NCI-H1105 (cell line): Measurements from ENCODE around the gene GSTA3.
"Not testable (repeated sequence)": the region's sequence is repeated elsewhere in the genome, so short reads cannot be mapped to it uniquely, and the experiment has no call there.

Source experiments
- DNase-seq: peaks from one replicate; lab custom pipeline; 2025; lab: John Stamatoyannopoulos, UW

Gene GSTA3

DNA sequence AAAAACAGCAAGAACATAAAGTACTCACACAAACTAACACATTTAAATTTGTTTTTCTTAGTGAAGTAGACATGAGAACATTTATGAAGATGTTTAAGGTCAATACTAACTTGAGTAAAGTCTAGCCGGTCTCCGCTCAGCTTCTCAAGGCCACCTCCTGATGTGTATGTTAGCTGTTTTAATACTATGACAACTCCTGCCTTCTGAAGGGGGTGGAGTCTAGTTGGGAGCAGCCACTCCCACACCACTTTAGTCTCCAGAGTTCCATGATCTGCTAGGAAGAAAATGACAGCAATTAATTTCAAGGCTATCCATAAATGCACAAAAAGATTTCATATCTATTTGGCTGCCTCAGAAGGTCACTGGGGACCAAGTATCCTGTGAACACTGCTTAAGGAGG lies at the start of gene GSTA3:
GSTA3 (minus strand) TSS at position 168 of the 400 bp plus-strand sequence. CDS start 3,864 bp downstream, outside the sequence.
- DNase-seq = no peak

DNA sequence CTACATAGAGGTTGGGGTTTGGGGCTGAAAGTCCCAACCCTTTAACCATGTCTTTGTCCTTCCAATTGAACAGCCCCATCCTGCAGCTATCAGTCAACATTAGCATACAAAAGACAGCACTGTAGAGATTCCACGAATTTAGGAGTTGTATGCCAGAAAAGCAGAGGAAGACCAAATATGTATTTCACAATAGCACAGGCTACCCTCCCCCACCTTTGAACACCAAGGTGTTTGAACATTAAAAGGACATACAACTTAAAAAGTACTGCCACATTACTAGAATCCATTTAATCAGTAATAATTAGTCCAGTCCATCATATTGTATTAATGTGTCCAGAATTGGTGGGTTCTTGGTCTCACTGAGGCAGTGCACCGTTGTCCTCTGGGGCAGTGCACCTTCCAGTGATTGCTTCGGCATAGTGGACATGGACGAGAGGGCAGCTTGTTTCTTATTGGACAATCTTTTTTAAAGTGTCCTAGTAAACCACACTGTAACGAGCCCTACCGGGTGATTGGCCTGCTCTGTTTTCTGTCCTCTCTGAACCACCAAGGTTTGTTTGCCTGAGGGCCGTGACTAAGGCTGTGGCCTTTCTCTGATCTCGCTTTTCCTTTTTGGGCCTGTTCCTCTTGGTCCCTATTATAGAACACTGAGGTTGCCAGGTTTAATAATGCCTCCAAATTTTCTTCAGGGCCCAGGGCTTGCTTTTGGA lies 49.2 kb upstream of the GSTA3 start:
- DNase-seq = no peak

DNA sequence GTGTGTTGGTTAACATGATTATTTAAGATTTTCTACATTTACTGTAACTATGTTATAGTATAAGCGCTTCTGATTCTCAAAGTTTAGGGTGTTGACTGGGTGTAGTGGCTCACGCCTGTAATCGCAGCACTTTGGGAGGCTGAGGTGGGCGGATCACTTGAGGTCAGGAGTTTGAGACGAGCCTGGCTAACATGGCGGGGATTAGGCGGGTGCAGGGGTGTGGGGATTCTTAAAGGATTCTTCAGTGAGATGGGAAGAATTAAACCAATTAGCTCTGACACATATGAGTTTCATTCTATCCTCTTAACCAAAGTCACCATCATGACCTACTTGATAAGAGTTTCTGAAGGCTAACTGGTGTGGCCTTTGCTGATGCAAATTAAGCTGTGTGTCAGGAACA lies 46.4 kb upstream of the GSTA3 start:
- no peak for DNase-seq

DNA sequence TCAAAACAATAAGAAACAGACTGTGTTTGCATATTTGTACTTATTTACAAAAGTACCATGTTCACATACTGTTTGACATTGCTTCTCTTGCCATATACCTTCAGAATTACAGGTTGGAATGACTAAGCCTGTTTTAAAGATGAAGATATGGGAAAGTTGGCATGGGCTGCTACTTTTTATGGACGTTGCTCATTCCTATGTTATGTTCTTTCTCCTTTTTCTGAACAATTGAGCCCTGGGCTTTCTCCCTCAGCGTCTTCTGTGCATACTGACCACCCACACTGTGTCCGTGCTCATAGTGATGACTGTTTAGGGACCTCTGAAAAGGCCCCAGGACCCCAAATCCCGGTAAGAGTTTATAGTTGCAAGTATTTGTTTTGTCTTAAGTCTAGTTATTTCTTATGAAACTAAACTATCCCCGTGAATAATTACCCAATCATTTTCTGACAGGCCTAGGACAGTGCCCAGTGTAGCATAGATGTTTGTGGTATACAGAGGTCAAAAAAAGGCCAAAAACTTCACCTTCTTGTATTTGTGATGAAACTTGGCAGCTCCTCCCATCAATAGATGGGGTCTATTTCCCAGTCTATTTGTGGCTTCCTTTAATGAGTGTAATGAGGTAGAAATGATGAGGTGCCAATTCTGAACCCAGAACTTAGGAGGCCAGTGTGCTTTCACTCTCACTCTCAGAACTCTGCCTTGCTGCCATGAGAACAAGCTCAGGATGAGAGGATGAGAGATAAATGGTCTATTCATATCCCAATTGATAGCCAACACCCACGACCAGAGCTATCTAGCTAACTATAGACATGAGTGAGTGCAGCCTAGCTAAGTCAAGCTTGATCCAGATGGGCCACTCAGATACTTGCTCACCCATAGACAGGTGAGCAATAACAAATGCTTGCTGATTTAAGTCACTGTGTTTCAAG lies 44.7 kb upstream of the GSTA3 start:
- DNase-seq = no peak

DNA sequence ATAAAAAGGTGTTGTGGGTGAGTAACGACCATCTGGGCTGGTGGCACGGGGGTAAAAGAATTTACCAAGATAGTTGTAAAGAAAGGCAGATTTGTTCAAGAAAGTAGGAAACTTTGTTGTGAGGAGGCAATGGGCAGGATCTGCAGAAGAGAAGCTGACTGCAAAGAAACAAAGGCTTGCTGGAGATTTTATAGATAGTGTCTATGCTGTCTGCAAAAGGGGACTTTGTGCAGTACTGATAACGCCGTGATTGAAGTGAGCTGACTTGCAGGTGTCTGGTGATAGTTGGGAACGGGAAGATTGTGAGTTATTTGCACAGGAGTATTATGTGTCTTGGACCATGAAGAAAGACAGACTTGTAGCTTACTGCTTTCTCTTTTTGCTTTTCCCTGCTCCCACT lies 36.8 kb upstream of the GSTA3 start:
- no peak for DNase-seq

DNA sequence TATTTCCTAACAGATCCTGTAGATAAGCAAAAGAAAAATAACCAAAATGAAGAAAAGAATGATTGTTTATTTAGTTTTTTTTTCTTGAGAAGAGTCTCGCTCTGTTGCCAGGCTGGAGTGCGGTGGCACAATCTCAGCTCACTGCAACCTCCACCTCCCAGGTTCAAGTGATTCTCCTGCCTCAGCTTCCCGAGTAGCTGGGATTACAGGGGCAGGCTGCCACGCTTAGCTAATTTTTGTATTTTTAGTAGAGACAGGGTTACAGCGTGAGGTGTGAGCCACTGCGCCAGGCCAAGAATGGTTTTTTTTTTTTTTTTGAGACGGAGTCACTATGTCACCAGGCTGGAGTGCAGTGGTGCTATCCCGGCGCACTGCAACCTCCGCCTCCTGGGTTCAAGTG lies 33.3 kb upstream of the GSTA3 start:
- not testable (repeated sequence) for DNase-seq

DNA sequence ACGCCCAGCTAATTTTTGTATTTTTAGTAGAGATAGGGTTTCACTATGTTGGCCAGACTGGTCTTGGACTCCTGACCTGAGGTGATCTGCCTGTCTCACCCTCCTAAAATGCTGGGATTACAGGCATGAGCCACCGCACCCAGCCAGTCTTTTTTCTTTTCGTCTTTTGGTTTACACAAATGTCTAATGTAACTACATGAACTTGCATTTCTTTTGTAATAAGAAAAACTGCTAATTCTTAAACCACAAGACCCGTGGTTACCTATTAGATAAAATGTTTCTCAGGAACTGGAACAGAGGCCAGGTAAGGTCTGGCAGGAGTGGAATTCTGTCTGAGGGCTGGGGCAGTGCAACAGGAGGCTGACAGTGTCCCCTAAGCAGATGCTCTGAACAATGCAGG lies 32.7 kb upstream of the GSTA3 start:
- DNase-seq = no peak

DNA sequence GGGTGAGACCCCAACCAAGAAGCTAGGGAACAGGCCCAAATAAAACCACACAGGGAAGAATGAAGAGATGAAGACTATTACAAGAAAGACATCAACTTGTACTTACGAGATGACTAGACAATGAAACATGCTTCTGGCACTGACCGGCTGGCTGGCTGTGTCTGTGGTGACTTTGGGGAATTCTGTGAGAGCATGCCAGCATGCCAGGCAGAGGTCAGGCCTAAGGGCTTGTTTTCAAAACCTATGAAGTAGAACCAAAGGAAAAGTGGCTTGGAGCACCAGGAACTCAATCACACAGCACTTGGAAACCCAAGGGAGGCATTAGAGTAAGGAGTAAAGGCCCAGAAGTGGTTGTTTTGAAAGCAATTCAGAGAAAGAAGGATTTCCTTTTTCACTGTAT lies 28.4 kb upstream of the GSTA3 start:
- DNase-seq = no peak

DNA sequence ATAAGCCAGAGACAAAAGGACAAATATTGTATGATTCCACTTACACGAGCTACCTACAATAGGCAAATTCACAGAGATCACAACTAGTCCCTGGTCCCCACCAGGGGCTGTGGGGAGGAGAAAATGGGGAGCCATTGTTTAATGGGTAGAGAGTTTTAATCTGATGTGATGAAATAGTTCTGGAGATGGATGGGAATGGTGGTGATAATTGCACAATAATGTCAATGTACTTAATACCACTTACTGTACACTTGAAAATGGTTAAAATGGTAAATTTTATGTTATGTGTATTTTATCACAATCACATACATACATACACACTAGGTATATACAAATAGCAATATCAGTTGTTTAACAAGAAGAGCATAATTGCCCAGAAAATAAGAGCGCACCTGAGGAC lies 24.3 kb upstream of the GSTA3 start:
- no peak for DNase-seq

DNA sequence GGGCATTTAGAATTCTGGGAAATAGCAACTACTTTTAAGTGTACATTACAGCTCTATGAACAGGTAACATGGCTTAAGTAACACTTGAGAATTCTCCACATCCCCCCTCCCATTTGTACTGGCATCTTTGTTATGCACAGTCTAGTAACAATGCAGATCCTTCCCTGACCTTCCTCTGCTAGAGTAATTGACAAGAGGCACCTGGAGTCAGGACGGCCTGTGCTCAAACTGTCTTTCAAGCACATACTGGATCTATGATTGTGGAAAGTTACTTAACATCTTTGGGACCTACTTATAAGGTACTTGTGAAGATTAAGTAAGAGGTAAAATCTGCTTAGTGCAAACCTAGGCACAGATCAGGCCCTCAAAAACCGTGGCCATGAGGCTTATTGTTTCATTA lies 21.9 kb upstream of the GSTA3 start:
- DNase-seq = no peak

DNA sequence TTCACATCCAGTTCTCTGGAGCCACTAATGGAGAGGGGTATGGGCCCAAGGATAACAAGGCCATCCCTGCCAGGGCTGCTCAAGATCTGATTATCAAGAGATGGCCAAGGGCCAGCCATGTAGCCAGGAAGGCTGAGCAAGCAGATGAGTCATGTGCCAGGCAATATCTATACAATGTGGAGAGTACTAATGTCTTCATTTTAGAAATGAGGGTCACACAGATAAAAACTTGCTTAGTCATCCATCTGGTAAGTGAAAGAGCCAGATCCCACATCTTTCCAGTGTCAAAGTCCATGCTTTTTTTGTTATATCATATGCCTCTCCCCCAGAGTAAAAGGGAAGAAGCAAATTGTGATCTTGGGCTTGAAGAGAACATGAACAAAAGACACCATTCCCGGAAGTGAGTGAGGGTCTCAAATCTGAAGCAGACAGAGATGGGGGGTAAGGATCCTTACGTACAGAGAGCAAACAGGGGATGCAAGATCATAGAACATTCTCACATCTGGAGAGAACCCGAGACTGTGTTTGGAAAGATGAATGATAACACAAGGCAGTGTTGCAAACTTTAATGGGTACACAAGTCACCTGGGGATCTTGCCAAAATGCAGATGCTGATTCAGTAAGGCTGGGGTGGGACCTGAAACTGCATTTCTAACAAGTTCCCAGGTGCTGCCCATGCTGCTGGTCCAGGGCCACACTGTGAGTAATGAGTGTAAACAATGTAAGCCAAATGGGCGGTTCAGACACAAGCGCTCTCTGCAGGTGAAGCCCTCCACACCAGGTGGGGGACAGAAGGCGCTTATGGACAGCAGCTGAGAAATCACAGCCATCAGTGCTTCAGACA lies 20.0 kb upstream of the GSTA3 start:
- no peak for DNase-seq

DNA sequence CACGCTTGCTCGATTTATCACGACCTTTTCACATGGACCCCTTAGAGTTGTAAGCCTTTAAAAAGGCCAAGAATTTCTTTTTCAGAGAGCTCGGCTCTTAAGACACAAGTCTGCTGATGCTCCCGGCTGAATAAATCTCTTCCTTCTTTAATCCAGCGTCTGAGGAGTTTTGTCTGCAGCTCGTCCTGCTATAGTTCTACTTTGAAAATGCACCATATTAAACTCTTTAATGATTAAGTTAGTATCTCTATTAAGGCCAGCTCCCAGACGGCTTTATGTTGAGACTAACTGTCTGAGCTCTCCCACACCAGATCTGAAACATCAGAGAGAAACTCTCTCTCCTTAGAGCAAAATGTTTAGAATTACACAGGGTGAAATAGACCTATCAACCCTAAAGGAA lies 18.0 kb upstream of the GSTA3 start:
- DNase-seq = no peak

DNA sequence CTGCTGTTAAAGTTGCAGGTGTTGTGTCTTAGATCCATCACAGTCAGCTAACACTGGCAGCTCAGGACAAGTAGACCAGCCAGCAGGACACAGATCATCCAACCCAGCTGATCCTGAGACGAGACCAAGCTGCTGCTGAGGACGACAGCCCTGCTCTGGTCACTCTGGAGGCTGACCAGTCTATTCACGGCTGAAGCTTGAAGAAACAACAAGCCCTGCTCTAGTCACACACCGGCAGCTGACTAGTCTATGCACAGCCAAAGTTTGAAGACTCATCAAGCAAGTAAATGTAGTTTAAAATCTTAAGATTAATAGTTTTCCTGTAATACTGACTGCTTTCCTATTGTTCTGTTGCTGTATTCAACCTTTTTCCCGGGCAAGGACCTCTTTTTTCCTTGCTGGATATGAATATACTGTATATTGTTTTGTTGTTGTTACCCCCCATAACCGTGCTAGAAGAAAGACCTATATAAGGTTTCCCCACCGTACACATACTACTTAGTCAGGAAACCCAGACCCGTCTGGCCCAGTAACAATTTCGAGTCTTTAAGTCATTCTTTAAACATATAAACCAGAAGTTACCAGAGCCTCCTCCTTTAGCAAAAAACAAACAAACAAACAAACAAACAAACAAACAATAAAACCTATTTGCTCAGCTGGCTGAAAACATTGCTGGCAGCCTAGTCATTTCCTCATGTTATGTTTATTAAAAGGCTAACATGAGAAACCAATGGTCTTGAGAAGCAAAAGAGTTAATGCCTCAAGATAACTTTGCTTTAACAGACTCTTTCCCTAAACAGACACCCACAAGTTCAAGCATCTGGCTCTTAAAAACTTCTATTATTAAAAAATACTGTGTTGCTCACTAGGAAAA lies 16.7 kb upstream of the GSTA3 start:
- no peak for DNase-seq

DNA sequence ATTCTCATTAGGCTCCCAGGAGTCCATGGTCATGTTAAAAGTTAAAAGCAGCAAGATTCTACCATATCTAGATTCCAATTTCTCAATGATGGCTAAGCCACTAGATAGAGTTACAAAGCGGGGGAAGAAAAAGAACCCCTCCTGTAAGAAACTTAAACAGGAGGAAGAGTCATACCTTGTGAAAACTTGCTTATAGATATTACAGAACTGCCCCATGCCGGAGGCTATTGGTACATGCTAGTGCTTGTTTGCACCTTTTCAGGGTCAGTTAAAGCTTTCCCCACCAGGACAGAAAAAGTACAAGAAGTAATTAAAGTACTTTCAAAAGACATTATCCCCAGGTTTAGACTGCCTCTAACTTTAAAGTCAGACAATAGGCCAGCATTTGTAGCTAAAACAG lies 15.5 kb upstream of the GSTA3 start:
- no peak for DNase-seq

DNA sequence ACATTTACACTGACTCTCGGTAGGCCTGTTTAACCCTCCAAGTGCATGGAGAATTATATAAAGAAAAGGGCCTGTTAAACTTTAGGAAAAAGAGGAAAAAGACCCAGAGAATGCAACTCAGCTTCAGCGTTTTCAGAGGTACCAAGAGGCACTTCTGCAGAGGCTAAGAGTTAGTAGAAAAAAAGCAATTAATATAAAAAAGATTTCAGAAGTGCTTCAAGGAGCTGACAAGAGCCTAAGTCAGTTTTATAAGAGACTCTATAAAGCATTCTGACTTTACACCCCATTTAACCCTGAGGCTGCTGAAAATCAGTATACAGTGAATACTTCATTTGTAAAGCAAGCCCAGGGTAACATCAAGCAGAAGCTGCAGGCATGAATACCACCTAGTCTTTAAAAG lies 14.2 kb upstream of the GSTA3 start:
- DNase-seq = not testable (repeated sequence)

DNA sequence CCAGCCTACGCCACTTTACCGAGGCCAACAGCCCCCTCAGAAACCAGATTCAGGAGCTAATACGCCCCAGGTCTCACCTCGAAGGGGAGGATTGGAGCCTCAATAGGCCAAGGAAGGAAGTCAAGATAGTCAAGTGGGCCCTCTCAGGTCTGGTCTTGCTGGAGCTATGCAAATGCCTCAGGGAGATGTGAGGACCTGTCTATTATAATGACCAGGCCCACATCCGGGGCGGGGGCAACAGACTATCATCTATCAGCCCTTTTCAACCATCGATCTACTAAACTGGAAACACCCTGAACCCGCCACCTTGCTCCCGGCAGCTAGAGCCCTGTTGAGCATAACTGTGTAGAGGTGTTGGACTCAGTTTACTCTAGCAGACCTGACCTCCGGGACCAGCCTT lies 12.7 kb upstream of the GSTA3 start:
- no peak for DNase-seq

DNA sequence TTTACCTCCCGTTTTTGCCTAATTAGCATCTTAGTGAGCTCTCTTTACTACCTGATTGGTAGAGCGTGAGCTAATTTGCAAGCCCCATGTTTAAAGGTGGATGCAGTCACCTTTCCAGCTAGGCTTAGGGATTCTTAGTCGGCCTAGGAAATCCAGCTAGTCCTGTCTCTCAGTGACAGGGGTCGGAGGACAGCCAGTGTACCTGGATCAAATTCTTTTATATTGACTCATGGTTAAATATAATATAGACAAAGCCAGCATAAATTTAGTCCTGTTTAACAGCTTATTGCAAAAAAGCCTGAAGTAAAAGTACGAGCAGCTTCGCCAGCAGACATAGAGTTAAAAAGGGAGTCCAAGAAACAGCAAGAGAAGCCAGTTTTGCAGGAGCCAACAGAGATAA lies 12.2 kb upstream of the GSTA3 start:
- DNase-seq = no peak

DNA sequence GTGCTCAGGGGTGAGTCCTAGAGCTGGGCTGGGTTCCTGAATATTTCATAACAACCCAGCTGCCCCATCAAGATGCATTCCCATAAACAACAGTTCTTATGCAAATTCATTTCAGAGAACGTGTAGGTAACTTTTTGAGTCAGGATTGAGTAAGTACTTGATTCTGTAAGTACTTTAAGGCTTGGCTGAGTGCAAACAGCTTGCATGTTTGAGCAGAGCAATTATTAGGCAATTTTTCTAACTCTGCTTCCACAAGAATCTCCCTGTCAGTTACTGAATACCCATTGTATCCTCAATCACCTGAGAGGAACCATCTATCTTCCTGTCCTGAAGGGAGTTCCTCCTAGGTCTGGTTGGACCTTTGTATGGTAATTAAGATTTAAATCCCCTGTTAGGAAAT lies 10.0 kb upstream of the GSTA3 start:
- not testable (repeated sequence) for DNase-seq

DNA sequence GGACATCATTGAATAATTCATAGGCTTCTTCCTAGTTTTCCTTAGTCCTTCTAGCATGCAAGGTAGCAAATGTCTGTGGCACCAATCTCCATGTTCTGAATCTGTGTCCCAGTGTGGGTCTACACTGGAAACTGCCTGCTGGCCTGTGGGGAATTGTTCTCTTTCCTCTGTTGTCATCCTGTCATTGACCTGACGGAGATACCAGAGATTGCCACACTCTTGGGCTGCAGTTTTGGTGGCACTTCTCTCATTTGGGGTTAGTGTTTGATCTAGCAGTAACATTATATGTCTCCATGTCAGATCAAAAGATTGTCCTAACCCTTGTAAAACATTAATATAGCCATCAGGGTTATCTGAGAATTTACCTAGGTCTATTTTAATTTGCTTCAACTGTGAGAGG lies 9.3 kb upstream of the GSTA3 start:
- not testable (repeated sequence) for DNase-seq

DNA sequence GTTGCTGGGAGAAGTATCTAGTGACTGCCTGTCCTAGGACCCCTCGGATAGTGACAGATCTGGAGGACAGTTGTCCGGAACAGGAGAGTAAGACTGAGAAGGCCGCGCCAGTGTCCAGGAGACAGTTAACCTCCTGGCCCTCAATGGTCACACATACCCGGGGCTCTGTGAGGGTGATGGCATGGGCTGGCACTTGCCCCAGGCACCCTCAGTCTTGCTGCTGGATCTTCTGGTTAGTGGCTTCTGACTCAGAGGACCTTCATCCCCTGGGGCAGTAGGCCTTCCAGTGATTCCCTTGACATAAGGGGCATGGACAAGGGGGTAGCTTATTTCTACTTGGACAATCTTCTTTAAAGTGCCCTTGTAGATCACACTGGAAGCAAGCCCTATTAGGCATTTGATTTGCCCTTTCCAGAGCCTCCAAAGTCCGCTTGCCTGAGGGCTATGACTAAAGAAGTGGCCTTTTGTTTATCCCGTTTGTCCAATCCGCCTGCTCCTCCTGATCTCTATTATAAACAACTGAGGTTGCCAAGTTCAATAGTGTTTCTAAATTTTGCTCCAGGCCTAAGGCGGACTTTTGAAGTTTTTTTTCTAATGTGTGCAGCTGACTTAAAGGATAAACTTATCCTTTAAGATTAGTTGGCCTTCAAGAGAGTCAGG lies 8.7 kb upstream of the GSTA3 start:
- DNase-seq = not testable (repeated sequence)

DNA sequence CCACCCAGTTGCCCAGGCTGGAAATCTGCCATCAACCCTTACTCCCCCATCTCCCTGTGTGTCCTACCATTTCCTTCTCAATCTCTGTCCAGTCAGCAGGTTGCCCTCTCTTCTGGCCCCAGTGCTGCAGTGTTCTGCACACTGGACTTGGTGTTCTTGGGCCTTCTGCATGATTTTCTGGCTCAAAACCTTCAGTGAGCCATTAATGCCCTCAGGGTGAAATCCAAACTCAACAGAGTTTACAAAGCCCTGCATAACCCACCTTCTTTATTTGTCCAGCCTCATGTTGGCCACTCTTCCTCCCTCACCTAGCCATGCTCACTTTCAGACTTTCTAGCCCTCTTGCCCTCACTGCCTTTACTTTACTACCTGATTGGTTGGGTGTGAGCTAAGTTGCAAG lies 5.0 kb upstream of the GSTA3 start:
- no peak for DNase-seq
